ENCODE measurements around the gene AGTPBP1. TPM values are rescaled to one million over a fixed set of nuclear protein-coding genes. Genes with fewer than 3 reads are reported as not detected.

The AGTPBP1 gene
- total RNA-seq, 1 experiment from 2014 or later: 54.7 TPM

DNA sequence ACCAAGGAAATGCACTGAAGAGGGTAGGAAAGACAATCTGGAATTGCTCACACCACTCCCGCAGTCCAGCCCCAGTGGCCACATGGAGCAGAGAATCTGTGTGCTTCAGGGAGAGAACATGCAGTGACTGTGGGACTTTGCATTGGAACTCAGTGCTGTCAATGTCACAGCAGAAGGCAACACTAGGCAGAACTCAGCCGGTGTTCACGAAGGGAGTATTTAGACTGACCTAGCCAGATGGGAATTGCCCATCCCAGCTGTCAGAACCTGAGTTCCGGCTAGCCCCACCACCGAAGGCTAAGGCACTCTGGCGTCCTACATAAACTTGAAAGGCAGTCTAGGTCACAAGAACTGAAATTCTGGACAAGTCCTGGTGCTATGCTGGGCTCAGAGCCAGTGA, 139.0 kb downstream of the AGTPBP1 start (continued):
- TF ChIP-seq, protein P1, sequence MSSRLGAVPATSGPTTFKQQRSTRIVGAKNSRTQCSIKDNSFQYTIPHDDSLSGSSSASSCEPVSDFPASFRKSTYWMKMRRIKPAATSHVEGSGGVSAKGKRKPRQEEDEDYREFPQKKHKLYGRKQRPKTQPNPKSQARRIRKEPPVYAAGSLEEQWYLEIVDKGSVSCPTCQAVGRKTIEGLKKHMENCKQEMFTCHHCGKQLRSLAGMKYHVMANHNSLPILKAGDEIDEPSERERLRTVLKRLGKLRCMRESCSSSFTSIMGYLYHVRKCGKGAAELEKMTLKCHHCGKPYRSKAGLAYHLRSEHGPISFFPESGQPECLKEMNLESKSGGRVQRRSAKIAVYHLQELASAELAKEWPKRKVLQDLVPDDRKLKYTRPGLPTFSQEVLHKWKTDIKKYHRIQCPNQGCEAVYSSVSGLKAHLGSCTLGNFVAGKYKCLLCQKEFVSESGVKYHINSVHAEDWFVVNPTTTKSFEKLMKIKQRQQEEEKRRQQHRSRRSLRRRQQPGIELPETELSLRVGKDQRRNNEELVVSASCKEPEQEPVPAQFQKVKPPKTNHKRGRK (CRISPR knock-in tag; IDR thresholded peaks at IDR 0.05; ENCODE audit: borderline replicate concordance): no peak
- no peak for TF ChIP-seq ATF6 (CRISPR knock-in tag; IDR thresholded peaks at IDR 0.05)
- no peak for TF ChIP-seq IRF1 (CRISPR knock-in tag; IDR thresholded peaks at IDR 0.05)
- TF ChIP-seq RORB (CRISPR knock-in tag; IDR thresholded peaks at IDR 0.05): no peak
- no peak for TF ChIP-seq ERG (CRISPR knock-in tag; IDR thresholded peaks at IDR 0.05)
- TF ChIP-seq PRRX2 (CRISPR knock-in tag; IDR thresholded peaks at IDR 0.05): no peak
- TF ChIP-seq, protein P2, sequence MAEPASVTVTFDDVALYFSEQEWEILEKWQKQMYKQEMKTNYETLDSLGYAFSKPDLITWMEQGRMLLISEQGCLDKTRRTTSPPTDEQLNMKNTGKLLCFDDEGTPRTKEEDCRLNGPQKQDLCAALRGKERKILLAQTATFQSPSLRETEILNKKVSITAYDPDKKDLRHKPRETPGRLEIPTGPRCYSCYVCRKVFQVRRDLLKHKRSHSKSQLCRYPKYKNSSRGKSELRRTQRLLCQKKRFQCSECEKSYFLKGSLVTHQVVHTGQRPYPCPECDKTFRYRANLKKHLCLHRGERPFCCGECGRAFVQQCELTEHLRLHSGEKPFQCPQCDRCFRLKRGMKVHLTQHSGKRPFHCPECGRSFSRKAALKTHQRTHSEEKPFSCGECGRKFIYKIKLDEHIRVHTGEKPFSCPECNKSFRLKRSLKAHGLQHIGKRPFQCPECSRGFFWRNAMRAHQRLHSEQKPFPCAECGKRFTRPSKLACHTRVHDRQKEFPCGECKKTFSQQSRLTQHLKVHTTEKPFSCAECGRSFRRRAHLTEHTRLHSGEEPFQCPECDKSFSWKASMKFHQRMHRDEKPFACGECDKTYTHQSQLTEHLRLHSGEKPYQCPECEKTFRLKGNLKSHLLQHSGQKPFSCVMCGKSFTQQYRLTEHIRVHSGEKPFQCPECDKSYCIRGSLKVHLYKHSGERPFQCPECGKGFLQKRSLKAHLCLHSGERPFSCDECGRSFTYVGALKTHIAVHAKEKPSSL (CRISPR knock-in tag; conservative IDR thresholded peaks at IDR 0.05): no peak

DNA sequence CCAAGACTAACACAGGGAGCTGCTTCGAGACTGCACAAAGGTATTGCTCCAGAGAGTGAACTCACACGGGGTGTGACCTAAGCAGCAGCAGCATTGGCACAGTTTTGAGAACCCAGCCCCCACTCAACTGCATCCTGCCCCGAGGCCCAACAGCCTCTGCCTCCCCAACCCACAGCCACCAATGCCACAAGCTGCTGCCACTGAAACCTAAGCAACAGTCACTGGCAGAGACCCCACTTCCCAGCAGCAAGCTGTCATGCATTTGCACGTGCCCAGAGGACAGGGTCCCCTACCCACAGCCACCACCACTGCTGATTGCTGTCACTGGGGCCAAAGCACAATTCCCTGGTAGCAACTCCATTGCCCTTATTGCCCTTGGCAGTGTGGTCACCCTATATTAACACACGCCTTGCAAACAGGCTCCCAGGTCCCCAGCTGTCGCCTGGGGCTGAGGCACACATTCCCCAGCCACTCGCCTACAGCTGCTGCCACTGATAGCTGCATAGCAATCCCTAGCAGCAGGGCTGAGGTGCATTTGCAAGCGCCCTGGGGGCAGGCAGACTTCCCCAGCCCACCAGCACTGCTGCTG, 141.0 kb downstream of the AGTPBP1 start:
- TF ChIP-seq ZNF423 (CRISPR knock-in tag; IDR thresholded peaks at IDR 0.05) (no peak), FOXP1 (CRISPR knock-in tag; IDR thresholded peaks at IDR 0.05; ENCODE audit: borderline replicate concordance) (0 out of 2 replicates have a peak, but pooled peaks have one; percentile 26)
- no peaks in the 10 kb centered on the region for H3K27me3 Mint-ChIP-seq (ENCODE audit: low read depth)
- H3K4me1 Mint-ChIP-seq: peaks cover 29% of the 10 kb centered on the region
- no peaks in the 10 kb centered on the region; the same call in 1 of the 2 replicates for H3K36me3 Mint-ChIP-seq
- CTCF ChIA-PET: interaction anchor here (1.8 kb wide), 1 partner anchor 9 kb away, joined by 10 read pairs; no protein-coding TSS in a partner anchor
- no peak overlapping the region for H3K4me3 Mint-ChIP-seq
- DNase-seq (ENCODE audit: low spot score) (peak; percentile 69), ATAC-seq (peak; percentile 92)
- H3K27ac Mint-ChIP-seq: no peak overlapping the region
- POLR2A ChIA-PET: no interaction called here
- H3K9me3 Mint-ChIP-seq: no peaks in the 10 kb centered on the region

- POLR2A ChIA-PET: no interaction called here
- H3K4me1 Mint-ChIP-seq: peaks cover 31% of the 10 kb centered on the region
- no peak overlapping the region for H3K27ac Mint-ChIP-seq
- no peak overlapping the region for H3K4me3 Mint-ChIP-seq
- no peaks in the 10 kb centered on the region; the same call in 1 of the 2 replicates for H3K36me3 Mint-ChIP-seq
- H3K9me3 Mint-ChIP-seq: no peaks in the 10 kb centered on the region
- DNase-seq (ENCODE audit: low spot score) (no peak), ATAC-seq (no peak)
- no peaks in the 10 kb centered on the region for H3K27me3 Mint-ChIP-seq (ENCODE audit: low read depth)
- CTCF ChIA-PET: no interaction called here
- TF ChIP-seq, protein P3, sequence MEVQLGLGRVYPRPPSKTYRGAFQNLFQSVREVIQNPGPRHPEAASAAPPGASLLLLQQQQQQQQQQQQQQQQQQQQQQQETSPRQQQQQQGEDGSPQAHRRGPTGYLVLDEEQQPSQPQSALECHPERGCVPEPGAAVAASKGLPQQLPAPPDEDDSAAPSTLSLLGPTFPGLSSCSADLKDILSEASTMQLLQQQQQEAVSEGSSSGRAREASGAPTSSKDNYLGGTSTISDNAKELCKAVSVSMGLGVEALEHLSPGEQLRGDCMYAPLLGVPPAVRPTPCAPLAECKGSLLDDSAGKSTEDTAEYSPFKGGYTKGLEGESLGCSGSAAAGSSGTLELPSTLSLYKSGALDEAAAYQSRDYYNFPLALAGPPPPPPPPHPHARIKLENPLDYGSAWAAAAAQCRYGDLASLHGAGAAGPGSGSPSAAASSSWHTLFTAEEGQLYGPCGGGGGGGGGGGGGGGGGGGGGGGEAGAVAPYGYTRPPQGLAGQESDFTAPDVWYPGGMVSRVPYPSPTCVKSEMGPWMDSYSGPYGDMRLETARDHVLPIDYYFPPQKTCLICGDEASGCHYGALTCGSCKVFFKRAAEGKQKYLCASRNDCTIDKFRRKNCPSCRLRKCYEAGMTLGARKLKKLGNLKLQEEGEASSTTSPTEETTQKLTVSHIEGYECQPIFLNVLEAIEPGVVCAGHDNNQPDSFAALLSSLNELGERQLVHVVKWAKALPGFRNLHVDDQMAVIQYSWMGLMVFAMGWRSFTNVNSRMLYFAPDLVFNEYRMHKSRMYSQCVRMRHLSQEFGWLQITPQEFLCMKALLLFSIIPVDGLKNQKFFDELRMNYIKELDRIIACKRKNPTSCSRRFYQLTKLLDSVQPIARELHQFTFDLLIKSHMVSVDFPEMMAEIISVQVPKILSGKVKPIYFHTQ (CRISPR knock-in tag; IDR thresholded peaks at IDR 0.05): no peak
- TF ChIP-seq RORB (CRISPR knock-in tag; IDR thresholded peaks at IDR 0.05) (no peak), JUN (CRISPR knock-in tag; IDR thresholded peaks at IDR 0.05) (no peak), CDX4 (CRISPR knock-in tag; IDR thresholded peaks at IDR 0.05; ENCODE audit: borderline replicate concordance) (no peak), ZBTB21 (CRISPR knock-in tag; IDR thresholded peaks at IDR 0.05; ENCODE audit: borderline replicate concordance) (no peak), CREM (CRISPR knock-in tag; IDR thresholded peaks at IDR 0.05) (no peak), E2F4 (CRISPR knock-in tag; IDR thresholded peaks at IDR 0.05; ENCODE audit: borderline replicate concordance, low read depth) (no peak), NFYB (CRISPR knock-in tag; conservative IDR thresholded peaks at IDR 0.05; ENCODE audit: low read depth) (no peak)
- TF ChIP-seq, protein P4, sequence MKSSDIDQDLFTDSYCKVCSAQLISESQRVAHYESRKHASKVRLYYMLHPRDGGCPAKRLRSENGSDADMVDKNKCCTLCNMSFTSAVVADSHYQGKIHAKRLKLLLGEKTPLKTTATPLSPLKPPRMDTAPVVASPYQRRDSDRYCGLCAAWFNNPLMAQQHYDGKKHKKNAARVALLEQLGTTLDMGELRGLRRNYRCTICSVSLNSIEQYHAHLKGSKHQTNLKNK (CRISPR knock-in tag; IDR thresholded peaks at IDR 0.05): no peak
Measured at GRCh38 chr9:85599540-85600105, 142.1 kb downstream of the AGTPBP1 start.
